Measurements from ENCODE around the gene MED13.
A peak's percentile ranks its signal among the peaks of the same experiment; 100 is the strongest.

The MED13 gene

DNA sequence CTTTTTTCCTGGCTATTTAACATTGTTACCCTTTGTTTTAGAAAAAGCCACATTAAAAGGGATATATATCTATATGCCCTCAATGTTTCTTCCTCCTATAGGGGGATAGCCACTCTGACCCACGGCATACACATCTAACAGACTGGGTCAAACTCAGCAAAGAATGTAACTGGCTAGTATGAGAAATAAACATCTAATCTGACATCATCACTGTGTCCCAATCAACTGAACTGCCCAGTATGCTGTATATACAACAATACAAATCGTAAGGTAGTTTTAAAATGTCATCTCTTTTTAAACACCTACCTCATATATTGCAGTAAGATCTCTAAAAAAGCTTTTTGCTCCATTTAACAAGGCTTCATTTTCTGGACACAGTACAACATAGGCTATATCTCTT is 97.3 kb downstream of the MED13 start:
- Histone ChIP-seq H3K9me3 (ENCODE audit: low read depth, low read length) (no peaks in the 10 kb centered on the region), H3K4me3 (no peak overlapping the region), H3K27ac (no peak overlapping the region), H3K9ac (ENCODE audit: insufficient read length) (no peak overlapping the region), H3K36me3 (ENCODE audit: insufficient read depth, low read length) (peaks cover 67% of the 10 kb centered on the region)
- DNase-seq (ENCODE audit: low read depth, low spot score) = no peak
- TF ChIP-seq POLR2AphosphoS5 (IDR thresholded peaks at IDR 0.05; ENCODE audit: borderline replicate concordance, low read depth, low read length) = no peak
- no peak for TF ChIP-seq FOXP2 (optimal IDR thresholded peaks at IDR 0.05; ENCODE audit: control extremely low read depth, extremely low read length, insufficient read depth)

DNA sequence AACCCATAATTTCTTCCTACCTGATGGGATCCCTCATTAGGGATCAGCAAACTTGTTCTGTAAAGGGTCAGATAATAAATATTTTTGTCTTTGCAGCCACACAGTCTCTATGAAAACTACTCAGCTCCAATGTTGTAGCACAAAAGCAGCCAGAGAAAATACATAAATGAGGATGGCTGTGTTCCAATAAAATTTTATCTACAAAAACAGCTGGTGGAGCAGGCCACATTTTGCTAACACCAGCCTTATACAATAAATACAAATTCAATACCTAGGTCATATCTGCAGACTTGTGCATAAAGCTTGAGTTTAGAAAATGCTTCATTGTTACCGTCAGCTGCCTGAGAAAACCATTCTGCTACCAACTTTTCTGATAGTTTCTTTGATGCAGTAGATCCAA is 98.9 kb downstream of the MED13 start:
- Histone ChIP-seq H3K4me3 (no peak overlapping the region), H3K9ac (ENCODE audit: insufficient read length) (no peak overlapping the region), H3K36me3 (ENCODE audit: insufficient read depth, low read length) (peaks cover 70% of the 10 kb centered on the region), H3K9me3 (ENCODE audit: low read depth, low read length) (no peaks in the 10 kb centered on the region), H3K27ac (no peak overlapping the region)
- TF ChIP-seq EZH2 (IDR thresholded peaks at IDR 0.05) = no peak
- TF ChIP-seq FOXP2 (optimal IDR thresholded peaks at IDR 0.05; ENCODE audit: control extremely low read depth, extremely low read length, insufficient read depth) = no peak
- TF ChIP-seq POLR2AphosphoS5 (IDR thresholded peaks at IDR 0.05; ENCODE audit: borderline replicate concordance, low read depth, low read length) = no peak
- DNase-seq (ENCODE audit: low read depth, low spot score) = no peak

DNA sequence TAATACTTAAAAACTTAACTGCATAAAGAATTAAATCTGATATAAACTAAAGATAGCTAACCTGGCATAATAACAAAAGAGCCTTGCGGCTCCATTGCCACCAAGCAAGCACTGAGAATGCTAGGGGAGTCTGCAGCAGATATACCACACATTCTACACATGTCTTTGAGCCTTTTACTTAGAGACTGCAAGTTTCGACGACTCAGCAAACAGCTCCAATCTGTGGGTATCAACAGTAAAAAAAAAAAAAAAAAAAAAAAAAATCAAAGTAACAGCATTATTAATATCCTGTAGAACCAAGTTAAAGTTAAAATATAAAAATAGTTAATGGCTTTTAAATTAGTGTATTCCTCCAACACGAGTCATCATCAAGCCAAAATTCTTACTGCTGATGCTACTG is 109.5 kb downstream of the MED13 start:
- no peak for TF ChIP-seq POLR2AphosphoS5 (IDR thresholded peaks at IDR 0.05; ENCODE audit: borderline replicate concordance, low read depth, low read length)
- no peak for TF ChIP-seq FOXP2 (optimal IDR thresholded peaks at IDR 0.05; ENCODE audit: control extremely low read depth, extremely low read length, insufficient read depth)
- TF ChIP-seq EZH2 (IDR thresholded peaks at IDR 0.05) = no peak
- no peak overlapping the region for H3K27ac ChIP-seq
- no peaks in the 10 kb centered on the region for H3K9me3 ChIP-seq (ENCODE audit: low read depth, low read length)
- no peak overlapping the region for H3K4me3 ChIP-seq
- peaks cover 50% of the 10 kb centered on the region for H3K36me3 ChIP-seq (ENCODE audit: insufficient read depth, low read length)
- no peak overlapping the region for H3K9ac ChIP-seq (ENCODE audit: insufficient read length)
- no peak for DNase-seq (ENCODE audit: low read depth, low spot score)

DNA sequence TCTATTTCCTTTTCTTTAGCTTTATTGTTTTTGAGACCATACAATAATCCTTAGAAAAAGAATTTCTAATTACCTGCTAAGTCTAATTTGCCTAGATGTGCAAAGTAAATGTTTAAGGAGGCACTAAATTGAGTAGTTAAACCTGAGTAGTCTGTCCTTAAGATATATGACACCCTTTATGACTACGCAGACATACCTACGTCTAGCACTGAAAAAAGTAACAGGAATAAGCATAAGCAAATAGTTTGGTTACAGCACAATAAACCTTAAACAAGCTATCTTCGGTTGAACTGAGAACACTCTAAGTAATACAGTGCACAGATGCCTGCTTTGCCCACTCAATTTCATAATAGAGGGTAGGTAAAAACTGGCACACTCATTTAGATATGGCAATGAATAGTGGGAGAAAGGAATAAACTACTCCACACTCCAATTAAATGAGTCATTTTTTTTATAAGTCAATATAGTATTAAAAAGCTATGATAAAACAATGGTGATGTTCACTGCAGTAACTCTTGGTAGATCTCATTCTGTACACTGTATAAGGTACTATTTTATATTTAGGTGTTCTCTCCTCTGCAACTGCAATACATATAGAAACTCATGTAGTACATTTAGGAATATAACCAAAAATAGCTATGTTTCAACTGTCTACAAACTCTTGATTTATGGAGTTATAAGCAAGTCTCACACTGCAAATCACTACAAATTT is 117.6 kb downstream of the MED13 start:
- Histone ChIP-seq H3K4me3 (no peak overlapping the region), H3K9ac (ENCODE audit: insufficient read length) (no peak overlapping the region), H3K9me3 (ENCODE audit: low read depth, low read length) (no peaks in the 10 kb centered on the region), H3K36me3 (ENCODE audit: insufficient read depth, low read length) (peaks cover 76% of the 10 kb centered on the region), H3K27ac (no peak overlapping the region)
- DNase-seq (ENCODE audit: low read depth, low spot score) = no peak
- TF ChIP-seq POLR2AphosphoS5 (IDR thresholded peaks at IDR 0.05; ENCODE audit: borderline replicate concordance, low read depth, low read length) = no peak
- no peak for TF ChIP-seq EZH2 (IDR thresholded peaks at IDR 0.05)
- TF ChIP-seq FOXP2 (optimal IDR thresholded peaks at IDR 0.05; ENCODE audit: control extremely low read depth, extremely low read length, insufficient read depth) = no peak

- H3K9ac ChIP-seq (ENCODE audit: insufficient read length) = no peak overlapping the region
- no peak overlapping the region for H3K4me3 ChIP-seq
- H3K9me3 ChIP-seq (ENCODE audit: low read depth, low read length) = no peaks in the 10 kb centered on the region
- TF ChIP-seq POLR2AphosphoS5 (IDR thresholded peaks at IDR 0.05; ENCODE audit: borderline replicate concordance, low read depth, low read length) (no peak), FOXP2 (optimal IDR thresholded peaks at IDR 0.05; ENCODE audit: control extremely low read depth, extremely low read length, insufficient read depth) (no peak), EZH2 (IDR thresholded peaks at IDR 0.05) (no peak)
- no peak overlapping the region; the same call in 1 of the 2 replicates for H3K27ac ChIP-seq
- peaks cover 71% of the 10 kb centered on the region for H3K36me3 ChIP-seq (ENCODE audit: insufficient read depth, low read length)
- no peak for DNase-seq (ENCODE audit: low read depth, low spot score)
Observed at GRCh38 chr17:61946359-61946758, 118.7 kb downstream of the MED13 start.

DNA sequence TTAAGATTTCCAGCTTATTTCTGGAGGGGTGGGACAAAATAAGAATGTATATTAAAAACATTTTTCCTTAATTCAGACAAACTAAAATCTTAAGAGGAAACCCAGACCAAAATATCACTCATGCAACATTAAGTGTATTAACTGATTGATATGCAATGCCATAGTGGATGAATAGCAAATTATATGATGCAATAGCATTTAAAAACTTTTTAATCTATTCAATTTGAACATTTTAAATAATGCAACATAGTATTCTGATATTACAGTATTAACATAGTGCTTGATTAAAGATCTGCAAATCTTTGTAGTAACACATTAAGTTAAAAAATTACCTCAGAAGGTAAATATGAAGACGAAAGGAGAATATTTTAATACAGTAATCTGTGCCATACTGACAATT is 122.0 kb downstream of the MED13 start:
- H3K36me3 ChIP-seq (ENCODE audit: insufficient read depth, low read length) = peaks cover 46% of the 10 kb centered on the region
- DNase-seq (ENCODE audit: low read depth, low spot score) = no peak
- TF ChIP-seq POLR2AphosphoS5 (IDR thresholded peaks at IDR 0.05; ENCODE audit: borderline replicate concordance, low read depth, low read length) = no peak
- no peak for TF ChIP-seq EZH2 (IDR thresholded peaks at IDR 0.05)
- TF ChIP-seq FOXP2 (optimal IDR thresholded peaks at IDR 0.05; ENCODE audit: control extremely low read depth, extremely low read length, insufficient read depth) = no peak
- H3K27ac ChIP-seq = 0 out of 2 replicates have a peak overlapping the region, but pooled peaks have one; percentile 23
- no peak overlapping the region for H3K4me3 ChIP-seq
- no peak overlapping the region for H3K9ac ChIP-seq (ENCODE audit: insufficient read length)
- H3K9me3 ChIP-seq (ENCODE audit: low read depth, low read length) = no peaks in the 10 kb centered on the region

GRCh38 chr17:61942085-61942484 is 123.0 kb downstream of the MED13 start:
- H3K27ac ChIP-seq = no peak overlapping the region
- no peaks in the 10 kb centered on the region for H3K9me3 ChIP-seq (ENCODE audit: low read depth, low read length)
- H3K36me3 ChIP-seq (ENCODE audit: insufficient read depth, low read length) = peaks cover 37% of the 10 kb centered on the region
- no peak for DNase-seq (ENCODE audit: low read depth, low spot score)
- no peak for TF ChIP-seq FOXP2 (optimal IDR thresholded peaks at IDR 0.05; ENCODE audit: control extremely low read depth, extremely low read length, insufficient read depth)
- TF ChIP-seq EZH2 (IDR thresholded peaks at IDR 0.05) = no peak
- TF ChIP-seq POLR2AphosphoS5 (IDR thresholded peaks at IDR 0.05; ENCODE audit: borderline replicate concordance, low read depth, low read length) = no peak
- H3K9ac ChIP-seq (ENCODE audit: insufficient read length) = no peak overlapping the region
- no peak overlapping the region for H3K4me3 ChIP-seq

- Histone ChIP-seq H3K4me3 (peak overlapping the region; percentile 97), H3K27ac (peak overlapping the region; percentile 92)
Observed at GRCh38 chr17:61928101-61928436, 137.0 kb downstream of the MED13 start.

More at GRCh38 chr17:61928101-61928436, 137.0 kb downstream of the MED13 start:
- Histone ChIP-seq H3K9me3 (ENCODE audit: low read depth, low read length) (no peaks in the 10 kb centered on the region), H3K9ac (ENCODE audit: insufficient read length) (peak overlapping the region; percentile 94), H3K36me3 (ENCODE audit: insufficient read depth, low read length) (peaks cover 15% of the 10 kb centered on the region)
- TF ChIP-seq EZH2 (IDR thresholded peaks at IDR 0.05) = no peak
- TF ChIP-seq POLR2AphosphoS5 (IDR thresholded peaks at IDR 0.05; ENCODE audit: borderline replicate concordance, low read depth, low read length) = peak; percentile 25
- DNase-seq (ENCODE audit: low read depth, low spot score) = no peak
